Pancreas (tissue), 10 donors: Measurements from ENCODE around the gene GFRA4. TPM values are rescaled to one million over a fixed set of nuclear protein-coding genes. Genes with fewer than 3 reads are reported as not detected.
A peak's percentile ranks its signal among the peaks of the same experiment; 100 is the strongest.

Experiments used
- ATAC-seq, 4 donors: fragments of 200-7000 bp; cut with Tn5 transposase; one replicate each; pipeline versions ENCODE4 v1.8.0 to v1.9.1; 2020; ENCODE audit warnings: mild to moderate bottlenecking in 4 of 4, moderate library complexity in 4 of 4
- DNase-seq, 6 donors: peaks; one replicate each; pipeline ENCODE4 v3.0.0-alpha.2; 2020
- FAIRE-seq: peaks from 2 replicates; lab custom pipeline; 2012; peaks lifted over from hg19 to GRCh38; lab: Jason Lieb, UNC
- H3K27ac ChIP-seq, 4 donors: fragments of 200-600 bp; sonication (generic); 1 replicate in 3 of 4; 2 replicates in 1 of 4; pipeline versions ENCODE4 v1.5.0 to v1.8.0; 2020
- H3K27me3 ChIP-seq, 4 donors: fragments of 200-600 bp; one replicate each; pipeline ENCODE4 v1.8.0; 2021
- H3K36me3 ChIP-seq, 3 donors: fragments of 200-600 bp; sonication (generic) in 1 of 3; one replicate each; pipeline versions ENCODE4 v1.5.0 to v1.8.0; 2020 to 2021
- H3K4me1 ChIP-seq, 3 donors: fragments of 200-600 bp; one replicate each; pipeline ENCODE4 v1.8.0; 2021
- H3K4me3 ChIP-seq, 4 donors: fragments of 200-600 bp; sonication (generic) in 2 of 4; one replicate each; pipeline versions ENCODE4 v1.5.0 to v1.8.0; 2020 to 2021
- H3K9me3 ChIP-seq, 4 donors: fragments of 200-600 bp; one replicate each; pipeline ENCODE4 v1.8.0; 2021
- CTCF ChIP-seq, 4 donors: fragments of 200-600 bp; sonication (generic) in 3 of 4; IDR thresholded peaks; one replicate each; pipeline versions ENCODE4 v1.5.0 to v1.8.0; 2021; ENCODE audit warnings: antibody characterized with exemption in 4 of 4
- WGBS, 2 donors: extraction: QIAGEN DNeasy Blood & Tissue Kit; methylation state at CpG; one replicate each; pipeline ENCODE4 v1.1.7; 2013; 5-methylcytosine and 5-hydroxymethylcytosine counted together
- intact Hi-C, 3 donors: fragments of 100-400 bp; cut with DNase I; formaldehyde crosslinking; loops; one replicate each; pipeline versions ENCODE4 v1.11.1 to v1.14.2; 2022
- polyA plus RNA-seq, 2 donors: library from polyadenylated mRNA; stranded (reverse); fragments of 200-250 nt; gene quantifications; one replicate each; pipeline ENCODE4 v1.2.3, GENCODE V29; 2013
- total RNA-seq, 6 donors: library from RNA; stranded (reverse); fragmentation: NEBNext Ultra II Directional in 4 of 6; extraction: Animal tissue kit (Norgen Biotek cat#: 25700) in 4 of 6; gene quantifications; one replicate each; pipeline versions ENCODE4 v1.2.1 to v1.2.4, GENCODE V29; 2021 to 2023
- donor health status: healthy with polysubstance abuse.
- donor health status: DM: no; HTN: no; CAD: no; lungs with moderate emphysema.
- donor health status: DM: no; HTN: no; CAD: no.
- donor health status: control.
- donor health status: control.
- donor health status: Bipolar disorder and iron deficiency.
- donor health status: DM: yes; HTN: yes; CAD: no.
- donor health status: DM: no; HTN: no; CAD: no.
- donor health status: DM: no; HTN: no; CAD: no.
- donor health status: DM: yes; HTN: yes; CAD: no.

GFRA4 gene
- total and polyA plus RNA-seq, 8 donors: not detected

GRCh38 chr20:3710011-3710466 is 46.8 kb upstream of the GFRA4 start:
- intact Hi-C loops: no loop called here
- no peaks in the 10 kb centered on the region for H3K4me1 ChIP-seq
- WGBS, 2 donors: 69 to 75% methylated on average over 6 of the region's 6 CpGs
- DNase-seq (peak in 2 of 6 donors; percentile 48 to 56), FAIRE-seq (no peak), ATAC-seq (no peak)
- no peak overlapping the region for H3K27ac ChIP-seq
- H3K36me3 ChIP-seq: no peaks in the 10 kb centered on the region
- no peak overlapping the region for H3K4me3 ChIP-seq
- H3K9me3 ChIP-seq: no peaks in the 10 kb centered on the region
- no peaks in the 10 kb centered on the region for H3K27me3 ChIP-seq
- TF ChIP-seq CTCF (IDR thresholded peaks at IDR 0.05): no peak

GRCh38 chr20:3707508-3707899 is 44.3 kb upstream of the GFRA4 start:
- no peak for TF ChIP-seq CTCF (IDR thresholded peaks at IDR 0.05)

GRCh38 chr20:3706774-3707507 is 43.7 kb upstream of the GFRA4 start:
- H3K4me1 ChIP-seq: no peaks in the 10 kb centered on the region
- no peaks in the 10 kb centered on the region for H3K9me3 ChIP-seq
- no peak for DNase-seq
- no peak overlapping the region for H3K4me3 ChIP-seq
- WGBS, 2 donors: 76 to 82% methylated on average over 10 of the region's 10 CpGs
- H3K27ac ChIP-seq: no peak overlapping the region
- intact Hi-C loops: no loop called here
- no peak for TF ChIP-seq CTCF (IDR thresholded peaks at IDR 0.05)
- no peaks in the 10 kb centered on the region for H3K27me3 ChIP-seq
- no peak for FAIRE-seq
- no peaks in the 10 kb centered on the region for H3K36me3 ChIP-seq
- peak in 1 of 4 donors; percentile 53 for ATAC-seq

More at GRCh38 chr20:3707508-3707899, 44.3 kb upstream of the GFRA4 start:
- WGBS, 2 donors: 89 to 100% methylated on average over 3 of the region's 3 CpGs
- H3K27me3 ChIP-seq: no peaks in the 10 kb centered on the region
- H3K27ac ChIP-seq: no peak overlapping the region
- FAIRE-seq: no peak
- intact Hi-C loops: no loop called here
- no peaks in the 10 kb centered on the region for H3K9me3 ChIP-seq
- H3K4me1 ChIP-seq: no peaks in the 10 kb centered on the region
- no peaks in the 10 kb centered on the region for H3K36me3 ChIP-seq
- no peak for DNase-seq
- ATAC-seq: no peak
- no peak overlapping the region for H3K4me3 ChIP-seq

- Histone ChIP-seq H3K36me3 (no peaks in the 10 kb centered on the region), H3K4me3 (no peak overlapping the region), H3K9me3 (no peaks in the 10 kb centered on the region), H3K27ac (no peak overlapping the region), H3K27me3 (no peaks in the 10 kb centered on the region), H3K4me1 (no peaks in the 10 kb centered on the region)
- intact Hi-C loops: no loop called here
- ATAC-seq (no peak), FAIRE-seq (no peak), DNase-seq (peak in 1 of 6 donors; percentile 54)
- 85 to 91% methylated on average over 31 of the region's 31 CpGs for WGBS, 2 donors
- no peak for TF ChIP-seq CTCF (IDR thresholded peaks at IDR 0.05)
Observed at GRCh38 chr20:3705970-3706739, 43.0 kb upstream of the GFRA4 start.
